Mammary epithelial cell (primary cell): Measurements from ENCODE around the gene ZNF570.

ENCODE experiments used
- EZH2 ChIP-seq: IDR thresholded peaks from 2 replicates; pipeline ENCODE4 v1.6.1; 2012; ENCODE audit warnings: low read length, inconsistent platforms, borderline replicate concordance
- TF ChIP-seq, protein P1 (sequence below), 2 donors: IDR thresholded peaks in 1 of 2; conservative IDR thresholded peaks in 1 of 2; 2 replicates each; pipeline ENCODE4 v1.5.1; 2011 to 2012; ENCODE audit warnings: inconsistent platforms in 2 of 2, low read length in 2 of 2, mild to moderate bottlenecking in 2 of 2, control low read depth in 1 of 2, low read depth in 1 of 2; ENCODE audit not compliant: insufficient read depth in 1 of 2; ENCODE audit errors: extremely low read depth in 1 of 2

DNA sequence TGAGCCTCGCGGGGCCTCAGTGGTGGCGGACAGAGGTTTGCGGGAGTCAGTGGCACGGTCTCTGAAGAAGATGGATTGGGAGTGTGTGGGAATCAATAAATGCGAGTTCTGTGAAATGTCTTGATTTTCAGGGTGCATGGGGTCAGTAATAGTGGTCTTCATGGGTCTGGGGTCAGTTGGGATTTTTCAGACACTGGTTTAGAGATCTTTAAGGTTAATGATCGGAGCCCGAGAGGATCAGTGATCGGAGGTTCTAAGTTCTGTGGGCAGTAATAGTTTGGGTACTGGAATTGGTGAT, 38.0 kb downstream of the ZNF570 start:
- TF ChIP-seq EZH2, result no peak
- TF ChIP-seq, protein P1, sequence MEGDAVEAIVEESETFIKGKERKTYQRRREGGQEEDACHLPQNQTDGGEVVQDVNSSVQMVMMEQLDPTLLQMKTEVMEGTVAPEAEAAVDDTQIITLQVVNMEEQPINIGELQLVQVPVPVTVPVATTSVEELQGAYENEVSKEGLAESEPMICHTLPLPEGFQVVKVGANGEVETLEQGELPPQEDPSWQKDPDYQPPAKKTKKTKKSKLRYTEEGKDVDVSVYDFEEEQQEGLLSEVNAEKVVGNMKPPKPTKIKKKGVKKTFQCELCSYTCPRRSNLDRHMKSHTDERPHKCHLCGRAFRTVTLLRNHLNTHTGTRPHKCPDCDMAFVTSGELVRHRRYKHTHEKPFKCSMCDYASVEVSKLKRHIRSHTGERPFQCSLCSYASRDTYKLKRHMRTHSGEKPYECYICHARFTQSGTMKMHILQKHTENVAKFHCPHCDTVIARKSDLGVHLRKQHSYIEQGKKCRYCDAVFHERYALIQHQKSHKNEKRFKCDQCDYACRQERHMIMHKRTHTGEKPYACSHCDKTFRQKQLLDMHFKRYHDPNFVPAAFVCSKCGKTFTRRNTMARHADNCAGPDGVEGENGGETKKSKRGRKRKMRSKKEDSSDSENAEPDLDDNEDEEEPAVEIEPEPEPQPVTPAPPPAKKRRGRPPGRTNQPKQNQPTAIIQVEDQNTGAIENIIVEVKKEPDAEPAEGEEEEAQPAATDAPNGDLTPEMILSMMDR (conservative IDR thresholded peaks at IDR 0.05 in 1 of 2, IDR thresholded peaks at IDR 0.05 in 1 of 2; ENCODE audit: extremely low read depth in 1 of 2, insufficient read depth in 1 of 2, low read depth in 1 of 2, low read length in 2 of 2), result no peak
